LNCAP (cell line): ENCODE data around the gene G6PC1.

Source experiments
- CTCF ChIP-seq: fragments of 450-650 bp; IDR thresholded peaks from 2 replicates; pipeline ENCODE4 v1.5.1; 2017; ENCODE audit warnings: mild to moderate bottlenecking

The G6PC1 gene

GRCh38 chr17:42857389-42857788 is 43.2 kb upstream of the G6PC1 start:
- TF ChIP-seq CTCF: no peak

- TF ChIP-seq CTCF: no peak
These were observed 34.9 kb upstream of the G6PC1 start for GRCh38 chr17:42865638-42866094.

- TF ChIP-seq CTCF: no peak
These were observed 34.4 kb upstream of the G6PC1 start for GRCh38 chr17:42866216-42866615.

GRCh38 chr17:42866631-42867575 is 33.7 kb upstream of the G6PC1 start:
- no peak for TF ChIP-seq CTCF

GRCh38 chr17:42868338-42868737 is 32.3 kb upstream of the G6PC1 start:
- no peak for TF ChIP-seq CTCF

- no peak for TF ChIP-seq CTCF
These were observed 29.0 kb upstream of the G6PC1 start for GRCh38 chr17:42871647-42872046.

GRCh38 chr17:42872251-42872965 is 28.2 kb upstream of the G6PC1 start:
- TF ChIP-seq CTCF: no peak
